ENCODE data around the gene RRAGD. TPM values are rescaled to one million over a fixed set of nuclear protein-coding genes. Genes with fewer than 3 reads are reported as not detected.

RRAGD gene
- total RNA-seq, 4 donors from 2014 or later, result 53.6 to 173 (median 106) TPM

- ATAC-seq, result no peak
- Histone ChIP-seq H3K36me3 (no peaks in the 10 kb centered on the region), H3K27me3 (no peaks in the 10 kb centered on the region), H3K4me1 (peaks cover 50 to 52% of the 10 kb centered on the region in 2 donors), H3K4me3 (peak overlapping the region; percentile 89 to 97 (median 93)), H3K9me3 (no peaks in the 10 kb centered on the region), H3K27ac (peak overlapping the region; percentile 98 to 99 (median 99))
- TF ChIP-seq CTCF (IDR thresholded peaks at IDR 0.05 in 4 of 5, conservative IDR thresholded peaks at IDR 0.05 in 1 of 5) (no peak), POLR2A (IDR thresholded peaks at IDR 0.05) (no peak)
- intact Hi-C loops (cut with DNase I; ENCODE audit: low total_unique reads), result loop anchor here (2.0 to 10.0 kb wide), 4 partner anchors 26 to 1064 kb away; no protein-coding TSS in a partner anchor
- no peak for DNase-seq
- in situ Hi-C loops (cut with MboI; ENCODE audit: low sequenced_read_pairs in 4 of 4), result no loop called here
Observed at GRCh38 chr6:89410788-89411144, 1.3 kb downstream of the RRAGD start.

- Histone ChIP-seq H3K4me1 (peaks cover 54 to 57% of the 10 kb centered on the region in 2 donors), H3K36me3 (no peaks in the 10 kb centered on the region), H3K27ac (peak overlapping the region; percentile 98 to 99 (median 99)), H3K27me3 (no peaks in the 10 kb centered on the region), H3K9me3 (no peaks in the 10 kb centered on the region), H3K4me3 (peak overlapping the region; percentile 89 to 97 (median 93))
- in situ Hi-C loops (cut with MboI; ENCODE audit: low sequenced_read_pairs in 4 of 4), result no loop called here
- TF ChIP-seq CTCF (IDR thresholded peaks at IDR 0.05 in 4 of 5, conservative IDR thresholded peaks at IDR 0.05 in 1 of 5), result no peak
- no peak for TF ChIP-seq POLR2A (IDR thresholded peaks at IDR 0.05)
- DNase-seq, result no peak
- ATAC-seq, result no peak
- intact Hi-C loops (cut with DNase I; ENCODE audit: low total_unique reads), result loop anchor here (2.0 to 10.0 kb wide), 4 partner anchors 25 to 1065 kb away; no protein-coding TSS in a partner anchor
Observed at GRCh38 chr6:89410231-89410761, 1.8 kb downstream of the RRAGD start.

GRCh38 chr6:89409461-89410035, 2.5 kb downstream of the RRAGD start:
- no peaks in the 10 kb centered on the region for H3K27me3 ChIP-seq
- ATAC-seq (no peak), DNase-seq (no peak)
- peak overlapping the region in 3 of 4 donors; percentile 89 to 97 (median 95) for H3K4me3 ChIP-seq
- in situ Hi-C loops (cut with MboI; ENCODE audit: low sequenced_read_pairs in 4 of 4), result no loop called here
- TF ChIP-seq CTCF (IDR thresholded peaks at IDR 0.05 in 4 of 5, conservative IDR thresholded peaks at IDR 0.05 in 1 of 5) (no peak), POLR2A (IDR thresholded peaks at IDR 0.05) (no peak)
- H3K36me3 ChIP-seq, result no peaks in the 10 kb centered on the region
- no peaks in the 10 kb centered on the region for H3K9me3 ChIP-seq
- peaks cover 58 to 65% of the 10 kb centered on the region in 2 donors for H3K4me1 ChIP-seq
- intact Hi-C loops (cut with DNase I; ENCODE audit: low total_unique reads), result loop anchor here (2.0 to 10.0 kb wide), 4 partner anchors 25 to 1065 kb away; no protein-coding TSS in a partner anchor
- peak overlapping the region; percentile 98 to 99 (median 99) for H3K27ac ChIP-seq

GRCh38 chr6:89406141-89406540, 5.9 kb downstream of the RRAGD start:
- no peak for DNase-seq
- in situ Hi-C loops (cut with MboI; ENCODE audit: low sequenced_read_pairs in 4 of 4), result no loop called here

More at GRCh38 chr6:89406141-89406540, 5.9 kb downstream of the RRAGD start:
- peak overlapping the region in 3 of 4 donors; percentile 1 to 18 (median 2) for H3K4me3 ChIP-seq
- no peak for TF ChIP-seq POLR2A (IDR thresholded peaks at IDR 0.05)
- no peak for TF ChIP-seq CTCF (IDR thresholded peaks at IDR 0.05 in 4 of 5, conservative IDR thresholded peaks at IDR 0.05 in 1 of 5)
- no peaks in the 10 kb centered on the region for H3K27me3 ChIP-seq
- intact Hi-C loops (cut with DNase I; ENCODE audit: low total_unique reads), result no loop called here
- H3K4me1 ChIP-seq, result peaks cover 68 to 84% of the 10 kb centered on the region in 2 donors
- no peaks in the 10 kb centered on the region for H3K9me3 ChIP-seq
- peak overlapping the region; percentile 98 to 99 (median 99) for H3K27ac ChIP-seq
- no peak for ATAC-seq
- no peaks in the 10 kb centered on the region for H3K36me3 ChIP-seq
